Superior temporal gyrus (tissue), 1 donor: Measurements from ENCODE around the gene TNNC1.

Experiments
- DNase-seq: peaks from one replicate; pipeline ENCODE4 v3.0.0-alpha.2; 2016; ENCODE audit errors: extremely low spot score

Gene TNNC1

DNA sequence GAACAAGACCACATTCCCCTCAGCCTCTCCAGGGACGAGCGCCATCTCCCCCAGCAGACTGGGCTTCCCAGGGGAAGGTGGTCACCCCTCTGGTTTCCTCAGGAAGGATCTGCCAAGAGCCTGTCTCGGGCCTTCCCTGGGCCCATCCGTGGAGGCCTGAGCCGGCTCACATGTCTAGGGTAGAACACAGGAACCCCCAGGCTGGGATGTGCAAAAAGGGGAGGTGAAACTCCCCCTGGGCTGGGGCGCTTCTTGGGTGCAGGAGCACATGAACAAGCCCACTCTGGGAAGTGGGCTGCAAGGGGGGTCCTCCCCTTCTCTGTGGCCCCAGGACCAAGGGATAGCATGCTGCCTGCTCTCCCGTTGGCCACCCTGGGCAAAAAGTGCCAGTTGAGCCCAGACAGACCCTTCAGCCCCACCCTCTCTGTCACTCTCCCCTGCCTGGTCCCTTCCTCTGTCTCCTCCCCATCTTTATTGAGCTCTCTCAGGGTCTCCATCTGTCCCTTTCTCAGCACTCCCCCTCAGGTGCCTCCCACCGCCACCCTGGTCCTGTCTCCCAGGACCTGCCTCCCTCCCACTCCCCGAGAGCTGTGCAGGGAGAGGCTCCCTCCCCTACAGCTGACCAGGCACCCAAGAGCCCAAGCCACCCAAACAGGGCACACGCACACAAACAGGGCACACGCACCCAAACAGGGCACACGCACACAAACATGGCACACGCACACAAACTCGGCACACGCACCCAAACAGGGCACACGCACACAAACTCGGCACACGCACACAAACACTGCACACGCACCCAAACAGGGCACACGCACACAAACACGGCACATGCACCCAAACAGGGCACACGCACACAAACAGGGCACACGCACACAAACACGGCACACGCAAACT, 9.8 kb downstream of the TNNC1 start:
- no peak for DNase-seq

DNA sequence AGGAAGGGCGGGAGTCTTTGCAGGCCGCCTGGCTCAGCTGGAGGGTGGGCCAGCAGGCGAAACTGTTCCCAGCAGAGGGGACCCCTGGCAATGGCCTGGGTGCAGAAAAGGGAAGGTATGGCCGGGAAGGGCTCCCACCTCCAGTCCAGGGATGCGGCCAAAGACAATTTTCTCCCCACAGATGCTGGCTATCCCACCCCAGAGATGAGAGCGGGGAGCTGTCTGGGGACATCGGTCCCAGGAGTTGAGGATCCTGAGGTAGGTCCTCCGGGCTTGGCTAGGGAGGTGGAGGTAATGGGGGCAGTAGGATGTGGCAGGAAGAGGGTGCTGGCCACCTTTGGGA, 10.6 kb downstream of the TNNC1 start:
- no peak for DNase-seq

DNA sequence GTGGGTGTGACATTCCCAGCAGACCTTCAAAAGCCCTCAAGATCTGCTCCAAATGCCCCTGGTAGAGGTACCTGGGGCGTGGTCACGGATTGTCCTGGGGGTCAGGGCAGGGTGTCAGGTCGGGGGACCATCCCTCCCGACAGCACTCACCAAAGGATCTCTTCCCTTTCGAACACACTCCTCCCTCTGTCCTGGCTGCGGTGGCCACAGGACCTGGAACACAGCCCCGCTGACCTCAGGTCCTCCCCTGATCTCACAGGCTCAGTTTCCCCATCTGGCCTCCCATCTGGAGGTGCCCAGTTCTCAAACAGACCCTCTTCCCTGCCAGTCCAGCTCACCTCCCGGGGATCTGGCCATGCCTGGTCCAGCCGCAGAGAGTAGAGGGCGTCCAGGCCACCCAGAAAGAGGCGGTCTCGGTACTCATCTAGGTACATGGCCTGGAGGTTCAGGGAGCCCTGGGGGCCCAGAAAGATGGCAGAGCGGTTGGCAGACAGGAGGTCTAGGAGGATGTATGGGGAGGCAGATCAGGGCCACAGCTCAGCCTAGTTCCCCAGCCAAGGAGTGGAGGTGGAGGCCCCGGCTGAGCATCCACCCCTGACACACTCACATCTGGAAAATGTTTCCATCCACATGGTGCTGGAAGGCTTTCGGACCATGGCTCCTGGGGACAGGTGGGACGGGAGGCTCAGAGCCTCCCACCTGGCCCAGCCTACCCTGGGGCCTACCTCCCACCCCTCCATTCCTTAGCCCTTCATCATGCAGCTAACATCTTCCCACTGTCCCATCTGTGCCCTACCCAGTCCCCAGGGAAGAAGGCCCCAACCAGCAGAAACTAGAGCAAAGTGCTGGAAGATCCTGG, 11.2 kb downstream of the TNNC1 start:
- DNase-seq, result no peak

DNA sequence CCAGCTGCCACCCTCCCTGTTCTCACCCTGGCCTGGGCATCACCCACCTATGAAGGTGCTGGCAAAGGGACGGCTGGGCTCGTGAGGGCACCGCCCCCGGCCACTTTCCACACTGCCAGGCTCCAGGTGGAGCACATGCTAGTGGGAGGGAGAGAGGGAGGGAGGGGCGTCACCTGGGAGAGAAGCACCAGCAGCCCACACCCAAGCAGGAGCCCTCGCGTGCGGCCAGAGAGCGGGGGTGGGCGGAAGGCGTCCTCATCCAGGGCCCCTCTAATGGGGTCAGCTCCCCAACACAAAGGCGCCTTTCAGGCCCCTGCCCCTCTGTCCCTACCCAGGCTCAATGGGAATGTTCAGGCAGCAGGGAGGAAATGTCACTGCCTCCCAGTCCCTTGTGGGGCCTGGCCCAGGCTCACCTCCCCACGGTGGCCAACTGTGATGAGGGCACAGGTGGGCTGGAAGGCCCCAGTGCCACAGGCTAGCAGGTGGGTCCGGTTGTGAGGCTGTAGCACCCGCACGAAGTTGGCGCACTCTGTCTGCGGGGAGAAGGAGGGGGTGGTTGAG, 12.0 kb downstream of the TNNC1 start:
- DNase-seq, result no peak

DNA sequence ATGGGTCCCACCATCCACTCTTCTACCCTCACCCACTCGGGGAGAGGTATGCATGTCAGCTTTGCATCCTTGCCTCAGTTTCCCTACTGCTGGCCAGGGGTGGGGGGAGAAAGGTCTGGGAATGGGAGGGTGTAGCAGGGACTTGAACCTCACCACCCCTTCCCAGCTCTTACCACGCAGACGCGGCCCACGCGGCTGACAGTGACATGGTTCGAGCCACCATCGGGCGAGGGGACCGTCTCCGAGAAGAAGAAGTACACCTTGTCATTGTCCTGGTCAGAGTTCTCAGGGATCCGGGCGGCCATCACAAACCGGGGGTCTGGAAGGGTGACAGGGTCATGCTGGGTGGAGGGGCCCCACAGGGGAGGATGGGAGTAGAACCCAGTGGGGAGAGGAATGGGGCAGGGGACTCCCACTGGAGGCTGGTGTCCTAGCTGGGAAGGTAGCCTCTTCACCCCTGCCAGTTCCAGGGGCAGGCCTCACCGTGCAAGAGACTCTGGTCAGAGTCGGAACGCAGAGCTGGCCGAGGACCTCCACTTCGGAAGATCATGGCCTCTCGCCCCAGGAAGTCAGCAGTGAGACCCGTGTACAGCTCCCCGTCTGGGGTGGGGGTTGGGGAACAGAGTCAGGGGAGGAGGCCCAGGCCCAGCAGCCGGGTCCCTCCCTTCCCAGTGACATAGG, 12.6 kb downstream of the TNNC1 start:
- DNase-seq, result no peak

DNA sequence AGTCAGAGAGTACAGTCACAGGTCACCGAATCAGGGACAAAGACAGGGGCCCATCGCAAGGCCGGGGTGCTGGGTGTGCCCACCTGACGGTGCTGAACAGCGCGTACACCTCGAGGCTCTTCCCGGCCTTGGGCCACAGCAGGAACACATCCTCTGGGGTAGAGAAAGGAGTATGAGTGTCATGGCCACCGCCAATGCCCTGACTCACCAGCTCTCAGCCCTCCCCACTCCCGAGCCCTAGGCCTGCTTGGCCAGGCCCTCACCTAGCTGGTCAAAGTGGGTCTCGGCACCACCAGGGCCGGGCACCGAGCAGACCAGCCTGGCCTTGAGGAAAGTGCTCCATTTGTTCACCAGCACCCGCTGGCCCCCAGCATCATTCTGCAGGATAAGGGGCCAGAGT, 13.2 kb downstream of the TNNC1 start:
- no peak for DNase-seq

DNA sequence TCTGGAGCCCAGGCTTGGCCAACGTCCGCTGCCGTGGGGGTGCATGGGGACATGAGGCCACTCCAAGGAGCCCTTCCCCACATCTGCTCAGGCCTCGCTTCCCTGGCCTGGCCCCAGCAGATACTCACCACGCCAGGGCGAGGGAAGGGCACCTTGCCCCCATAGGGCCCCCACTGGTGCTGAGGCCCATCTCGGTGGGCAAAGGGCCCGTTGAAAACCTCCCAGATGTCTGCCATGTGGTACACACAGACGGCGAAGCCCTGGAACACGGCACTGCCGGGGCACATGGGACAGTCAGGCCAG, 13.6 kb downstream of the TNNC1 start:
- no peak for DNase-seq

DNA sequence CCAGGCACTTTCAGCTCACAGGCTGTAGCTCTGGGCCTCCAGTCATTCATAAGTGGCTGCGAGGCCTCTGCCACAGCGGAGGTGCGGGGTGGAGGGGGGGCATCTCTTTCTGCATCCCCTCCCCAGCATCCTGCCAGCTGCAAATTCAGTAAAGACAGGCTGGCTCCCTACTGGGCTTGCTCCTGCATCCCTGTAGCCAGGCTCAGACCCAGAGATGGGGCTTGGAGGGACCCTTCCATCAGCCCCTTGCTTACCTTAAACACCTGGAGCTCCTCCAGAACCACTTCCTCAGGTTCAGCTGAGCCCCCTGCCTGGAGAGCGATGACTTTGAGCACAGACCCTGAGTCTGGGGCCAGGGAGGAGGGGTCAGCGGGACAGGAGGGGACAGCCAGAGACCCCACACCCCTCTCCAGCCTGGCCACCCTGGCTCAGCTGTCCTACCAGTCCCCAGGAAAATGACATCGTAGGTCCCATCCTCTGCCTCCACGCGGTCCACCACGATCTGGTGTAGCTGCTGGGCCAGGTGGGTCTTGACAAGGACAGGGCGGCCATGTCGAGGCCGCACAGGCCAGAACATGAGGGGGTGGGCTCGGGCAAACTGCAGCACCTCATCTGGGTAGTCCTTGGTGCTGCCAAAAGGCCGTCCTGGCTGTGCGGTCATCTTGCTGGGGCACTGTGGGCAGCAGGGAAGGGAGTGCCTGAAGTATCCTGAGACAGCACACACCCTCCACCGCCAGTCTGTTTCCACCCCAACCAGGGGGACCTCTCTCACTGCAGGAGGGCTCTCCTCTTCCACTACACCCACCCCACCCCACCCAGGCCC, 14.2 kb downstream of the TNNC1 start:
- no peak for DNase-seq

DNA sequence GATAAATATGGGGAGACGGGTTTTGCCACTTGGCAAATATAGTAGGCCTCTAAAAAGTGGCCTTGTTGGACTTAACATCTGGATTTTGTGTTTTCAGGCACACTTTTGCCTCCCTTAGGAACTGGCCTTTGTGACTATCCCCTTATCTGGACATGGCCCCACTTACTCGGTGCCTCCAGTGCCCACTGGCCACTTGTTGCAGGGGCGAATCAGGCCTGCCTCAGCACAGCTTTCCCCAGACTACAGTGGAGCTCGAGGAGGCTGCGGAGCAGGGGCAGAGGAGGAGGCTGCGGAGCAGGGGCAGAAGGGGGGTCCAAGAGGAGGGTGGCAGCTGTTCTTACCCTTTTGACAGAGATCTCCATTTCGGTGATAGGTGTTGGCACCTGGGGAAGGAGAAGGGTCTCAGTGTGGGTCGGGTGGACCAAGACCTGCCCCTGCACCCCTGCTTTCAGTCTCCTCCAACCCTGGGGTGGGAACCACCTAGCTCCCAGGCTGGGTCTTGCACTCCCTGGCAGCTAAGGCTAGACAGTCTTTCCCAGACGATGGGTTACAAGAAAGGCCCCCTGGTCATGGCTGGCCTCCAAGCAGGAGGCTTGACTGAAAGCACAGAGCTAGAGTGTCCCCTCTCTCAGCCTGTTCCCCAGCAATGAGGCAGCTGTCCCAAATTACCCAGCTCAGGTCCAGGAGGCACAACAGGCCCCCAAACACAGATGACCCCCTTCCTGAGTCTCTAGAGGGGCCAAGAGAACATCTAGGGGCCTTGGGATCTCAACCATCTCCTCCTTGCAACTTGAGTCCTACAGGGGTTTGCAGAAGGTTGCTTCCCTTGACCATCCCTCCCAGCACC, 15.0 kb downstream of the TNNC1 start:
- DNase-seq, result no peak

DNA sequence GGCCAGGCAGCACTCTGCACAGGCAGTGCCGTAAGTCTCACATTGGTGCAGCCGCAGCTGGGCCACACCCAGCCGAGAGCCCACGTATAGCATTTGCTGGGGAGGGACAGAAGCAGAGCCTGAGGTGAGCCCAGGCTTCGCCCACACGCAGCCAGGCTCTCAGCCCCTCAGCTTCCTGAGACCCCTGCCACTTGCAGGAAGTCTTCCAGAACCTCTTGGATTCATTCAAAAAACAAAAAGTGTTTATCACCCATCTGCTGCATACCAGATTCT, 15.8 kb downstream of the TNNC1 start:
- DNase-seq, result no peak

DNA sequence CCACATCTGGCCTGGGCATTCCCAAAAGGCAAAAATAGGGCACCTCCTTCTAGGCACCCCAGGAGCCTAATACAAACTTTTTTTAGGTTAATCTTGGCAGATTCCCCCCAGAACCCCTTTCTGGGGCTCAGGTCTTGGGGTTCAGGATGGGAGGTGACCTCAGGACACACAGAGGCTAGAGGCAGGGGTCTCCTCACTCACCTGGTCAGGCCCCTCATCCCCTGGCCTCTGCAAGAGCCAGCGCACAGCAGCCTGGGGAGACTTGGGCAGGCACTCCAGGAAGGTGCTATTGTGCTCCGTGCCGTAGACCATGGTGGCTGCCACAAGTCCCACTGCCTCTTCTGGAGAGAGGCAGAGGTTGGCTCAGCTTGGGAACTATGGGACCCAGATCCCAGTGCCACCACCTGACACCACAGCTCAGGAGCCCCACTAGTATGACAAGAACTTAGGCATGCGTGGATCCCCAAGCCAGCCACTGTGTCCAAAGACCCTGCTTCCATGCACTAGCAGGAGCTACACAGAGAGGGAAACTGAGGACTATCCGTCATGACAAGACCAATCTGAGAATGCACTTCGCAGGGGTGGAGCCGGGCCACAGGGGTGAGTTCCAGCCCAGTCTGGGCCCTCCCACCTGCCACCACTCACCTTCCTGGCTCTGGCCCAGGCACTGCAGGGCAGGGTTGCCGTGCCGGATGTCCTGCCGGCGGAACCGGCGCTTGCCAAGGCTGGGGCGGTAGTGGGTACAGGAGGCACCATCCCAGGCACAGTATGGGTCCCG, 16.3 kb downstream of the TNNC1 start:
- DNase-seq, result no peak

DNA sequence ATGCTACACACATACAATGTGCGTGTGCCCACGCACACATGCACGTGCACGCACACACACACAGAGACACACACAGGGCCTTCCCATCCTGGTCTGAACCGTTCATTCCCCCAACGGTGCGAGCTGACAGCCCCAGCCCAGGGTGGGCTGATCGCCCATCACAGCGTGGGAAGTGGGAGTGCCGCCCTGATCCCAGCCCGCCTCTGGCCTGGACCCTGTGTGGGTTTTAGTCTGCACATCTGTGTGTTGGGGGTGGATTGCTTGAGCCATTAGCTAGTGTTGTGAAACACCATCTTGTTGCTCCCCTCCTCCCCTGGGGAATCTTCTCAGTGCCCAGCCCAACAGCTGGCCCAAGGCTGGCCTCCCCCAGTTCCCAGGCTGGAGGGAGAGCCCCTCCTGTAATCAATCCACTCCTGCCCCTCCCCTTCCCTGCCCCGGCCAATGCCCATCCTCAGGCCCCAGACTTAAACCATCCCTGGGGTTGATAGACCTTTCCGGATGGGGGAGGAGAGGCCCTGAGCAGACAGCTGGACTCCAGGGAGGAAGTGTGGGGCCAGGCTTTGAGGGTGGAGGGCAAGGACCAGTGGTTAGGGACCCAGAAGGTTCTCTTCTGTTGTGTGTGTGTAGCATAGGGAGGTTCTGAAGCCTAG, 17.2 kb downstream of the TNNC1 start:
- DNase-seq, result no peak

DNA sequence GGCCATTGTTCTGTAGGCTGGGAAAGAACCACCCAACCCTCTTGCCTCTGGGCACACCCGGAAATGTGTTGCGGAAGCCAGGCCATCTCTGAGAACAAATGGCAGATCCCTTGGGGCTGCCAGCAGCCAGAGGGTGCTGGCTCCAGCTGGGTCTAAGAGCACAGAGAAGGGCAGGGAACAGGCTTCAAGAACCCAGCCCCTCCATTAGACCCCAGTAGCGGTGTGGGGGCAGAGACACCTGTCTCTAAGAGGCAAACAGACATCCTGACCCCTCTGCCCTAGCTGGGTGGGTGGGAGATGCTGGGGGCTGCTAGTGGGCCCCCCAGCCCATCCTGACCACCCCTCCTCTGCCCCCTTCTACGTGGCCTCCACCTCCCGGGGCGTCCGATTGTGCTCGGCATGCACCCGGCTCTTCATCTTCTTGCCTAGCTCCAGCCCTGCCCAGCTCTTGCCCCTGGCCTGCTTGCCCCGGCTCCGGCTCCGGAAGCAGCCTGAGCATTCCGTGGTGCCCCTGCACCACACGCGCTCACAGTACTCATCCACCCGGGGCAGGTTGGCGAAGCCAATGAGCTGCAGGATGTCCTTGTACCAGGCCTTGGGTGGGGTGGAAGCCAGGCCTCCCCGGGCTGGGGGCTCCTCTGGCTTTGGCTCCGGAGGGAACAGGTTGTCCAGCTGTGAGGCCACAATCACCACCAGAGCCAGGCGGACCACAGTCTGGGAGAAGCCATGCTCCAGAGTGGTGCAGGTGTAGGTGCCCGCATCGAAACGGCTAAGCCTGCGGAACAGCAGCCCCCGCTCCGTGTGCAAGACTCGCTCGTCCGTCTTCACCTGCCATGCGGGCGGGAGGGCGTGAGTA, 18.4 kb downstream of the TNNC1 start:
- DNase-seq, result no peak

DNA sequence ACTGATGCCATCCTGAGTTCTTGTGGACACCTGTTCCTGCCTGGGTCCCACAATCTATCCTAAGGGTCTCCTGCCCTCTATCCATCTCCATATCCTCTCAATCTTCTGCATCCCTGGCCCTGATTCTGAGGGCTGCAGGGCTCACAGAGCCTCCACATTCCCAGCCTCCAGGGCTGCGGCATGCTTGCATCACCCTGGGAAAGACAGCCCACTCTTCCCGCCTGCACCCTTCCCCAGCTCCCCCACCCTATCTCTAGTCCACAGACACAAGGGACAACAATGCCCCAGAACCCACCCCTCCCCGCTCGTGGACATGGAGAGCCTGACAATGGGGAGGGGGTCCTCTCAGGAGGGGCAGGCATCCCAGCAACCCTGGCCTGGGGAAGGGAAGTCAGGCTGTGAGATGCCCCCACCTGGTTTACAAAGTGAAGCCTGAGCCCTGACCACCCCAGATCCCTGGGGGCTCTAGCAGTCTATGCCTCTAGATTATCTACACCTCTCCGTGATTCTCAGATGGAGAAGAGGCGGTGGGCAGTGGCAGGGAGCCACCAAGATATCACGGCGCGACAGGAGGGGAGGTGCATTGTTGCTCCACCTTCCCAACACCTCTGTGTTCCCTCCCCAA, 19.2 kb downstream of the TNNC1 start:
- no peak for DNase-seq

DNA sequence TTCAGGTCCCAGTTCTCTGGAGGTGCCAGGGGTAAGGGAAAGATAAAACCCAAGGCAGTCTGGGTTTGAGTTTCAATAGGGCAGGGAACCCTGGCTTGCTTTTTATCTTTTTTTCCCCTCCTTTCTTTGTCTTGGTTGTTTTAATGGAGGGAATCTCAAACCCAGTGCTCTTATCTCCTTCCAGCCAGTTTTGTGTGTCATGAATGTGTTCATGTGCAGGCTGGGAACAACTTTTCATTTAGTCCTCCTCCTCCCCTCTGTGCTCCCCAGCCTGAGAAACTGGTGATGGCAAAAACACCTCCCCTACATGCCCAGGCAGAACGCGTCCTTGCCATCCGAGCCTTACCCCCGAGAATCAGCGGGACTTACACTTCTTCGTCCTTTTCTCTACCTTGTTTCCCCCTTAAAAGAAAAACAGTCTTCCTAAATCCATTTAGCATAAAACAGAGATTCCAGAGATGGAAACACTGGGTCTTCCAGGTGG, 19.8 kb downstream of the TNNC1 start:
- DNase-seq, result no peak

DNA sequence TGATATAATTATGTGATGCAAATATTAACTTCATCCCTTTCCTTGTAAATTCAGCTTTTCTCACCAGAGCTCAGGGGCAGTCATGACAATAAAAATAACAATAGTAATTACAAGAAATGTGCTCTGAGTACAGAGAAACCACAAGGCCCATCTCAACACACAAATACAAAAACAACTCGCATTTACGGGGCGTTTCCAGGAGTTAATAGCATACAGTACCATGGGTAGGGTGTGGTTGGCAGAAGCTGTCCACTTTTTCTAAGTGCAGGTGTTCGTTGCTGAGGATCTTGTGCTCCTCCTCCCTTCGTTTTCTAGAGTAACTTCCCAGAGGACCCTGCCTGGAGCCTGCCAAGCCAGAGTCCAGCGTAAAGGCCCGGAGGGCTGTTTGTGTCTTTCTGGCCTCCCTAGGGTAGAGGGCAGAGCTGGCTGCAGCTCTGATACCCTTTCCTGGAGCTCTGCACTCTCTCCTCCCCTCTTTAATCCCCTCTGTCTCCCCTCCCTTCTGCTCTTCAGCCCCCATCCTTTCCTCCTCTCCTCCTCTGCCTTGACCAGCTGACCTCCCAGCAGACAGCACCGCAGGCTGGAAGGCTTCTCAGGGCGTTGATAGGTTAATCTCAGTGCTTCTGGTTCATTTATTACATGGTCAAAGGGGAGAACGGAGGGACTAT, 20.4 kb downstream of the TNNC1 start:
- no peak for DNase-seq

DNA sequence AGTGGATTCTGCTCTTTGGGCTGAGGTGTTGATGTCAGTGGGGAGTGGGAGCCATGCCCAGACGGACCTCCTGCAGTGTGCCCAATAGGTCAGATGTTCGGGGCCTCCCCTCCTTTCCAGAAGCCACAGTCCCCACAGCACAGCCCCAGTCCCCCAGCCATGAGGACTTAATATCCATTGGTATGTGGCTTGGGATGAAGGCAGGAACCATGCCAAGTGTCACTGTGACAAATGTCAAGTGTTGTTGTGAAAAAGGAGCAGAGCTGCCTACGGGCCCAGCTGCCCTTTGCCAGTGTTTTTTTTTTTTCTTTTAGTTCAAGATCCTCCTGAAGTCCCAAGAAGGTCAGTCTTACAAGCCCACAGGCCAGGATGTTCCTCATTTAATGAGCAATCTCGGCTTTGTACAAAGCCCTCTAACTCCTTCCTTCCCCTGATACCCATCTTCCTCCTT, 21.1 kb downstream of the TNNC1 start:
- DNase-seq, result no peak
